Activated CD4-positive, alpha-beta T cell treated with anti-CD3 and anti-CD28 coated beads, Interleukin-2, amount 50 U/mL, for 48 hours (primary cell): Measurements from ENCODE around the gene C1orf74.

Experiments
- DNase-seq, 2 experiments: peaks; one replicate each; pipeline ENCODE4 v3.0.0-alpha.2; 2020

C1orf74 gene

GRCh38 chr1:209784265-209785169 is at the start of gene C1orf74:
C1orf74 (minus strand) TSS chr1:209784559; CDS start chr1:209783634, 925 bp downstream.
- DNase-seq = peak; percentile 99

DNA sequence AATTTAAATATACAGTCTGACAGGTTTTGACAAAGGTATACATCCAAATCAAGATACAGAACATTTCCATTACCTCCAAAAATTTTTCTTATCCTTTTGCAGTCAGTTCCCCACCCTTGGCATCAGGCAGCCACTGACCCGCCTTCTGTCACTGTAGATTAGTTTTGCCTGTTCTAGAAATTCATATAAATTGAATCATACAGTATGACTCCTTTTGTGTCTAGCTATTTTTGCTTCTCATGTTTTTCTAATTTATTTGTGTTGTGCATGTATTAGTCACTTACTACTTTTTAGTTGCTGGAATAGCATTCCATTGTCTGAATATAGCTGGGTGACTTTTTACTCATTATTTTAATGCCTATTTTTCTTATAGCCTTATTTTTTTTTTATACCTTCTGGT is 47.3 kb upstream of the C1orf74 start:
- DNase-seq = no peak

GRCh38 chr1:209830722-209831121 is 46.4 kb upstream of the C1orf74 start:
- DNase-seq = no peak

- no peak for DNase-seq
Observed at GRCh38 chr1:209829716-209830115, 45.4 kb upstream of the C1orf74 start.

DNA sequence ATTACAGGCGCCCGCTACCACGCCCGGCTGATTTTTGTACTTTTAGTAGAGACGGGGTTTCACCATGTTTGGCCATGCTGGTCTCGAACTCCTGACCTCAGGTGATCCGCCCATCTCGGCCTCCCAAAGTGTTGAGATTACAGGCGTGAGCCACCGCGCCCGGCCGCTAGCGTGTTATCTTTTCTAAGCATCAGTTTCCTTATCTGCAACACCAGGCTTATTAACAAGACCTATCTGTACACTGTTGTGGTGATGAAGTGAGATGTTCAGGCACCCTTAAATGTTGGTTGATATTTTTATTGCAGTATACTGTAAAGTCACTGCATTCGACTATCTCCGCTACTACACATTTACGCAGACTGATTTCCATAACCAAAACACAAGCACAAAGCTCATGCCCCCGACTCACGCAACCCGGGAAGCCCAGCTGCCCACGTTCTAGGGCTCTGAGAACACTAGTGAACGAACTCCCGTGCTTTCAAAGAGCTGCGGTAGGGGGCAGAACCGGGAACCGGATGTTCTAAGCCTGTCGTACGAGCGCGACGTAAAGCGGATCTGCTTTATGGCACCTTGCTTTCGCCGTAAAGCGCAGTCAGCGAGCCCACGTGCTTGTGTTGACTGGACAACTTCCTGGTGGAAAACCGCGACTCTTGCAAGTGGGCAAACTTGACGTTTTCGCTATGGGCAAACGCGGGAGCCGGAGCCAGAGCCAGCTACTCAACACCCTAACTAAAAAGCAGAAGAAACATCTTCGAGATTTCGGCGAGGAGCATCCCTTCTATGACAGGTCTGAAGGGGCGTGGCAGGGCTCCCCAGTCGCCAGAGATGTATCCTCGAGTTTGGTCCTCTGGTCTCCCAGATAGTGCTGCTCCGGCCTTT is 43.3 kb upstream of the C1orf74 start, which contains the start of gene UTP25:
TSS of gene UTP25 (plus strand) at position 589 of the 879 bp plus-strand sequence. CDS start at position 681, 92 bp downstream.
- DNase-seq = peak; percentile 93 to 95

GRCh38 chr1:209825591-209826434 is 41.5 kb upstream of the C1orf74 start:
- DNase-seq = no peak

- no peak for DNase-seq
Observed at GRCh38 chr1:209823143-209824041, 39.0 kb upstream of the C1orf74 start.

GRCh38 chr1:209822706-209823105 is 38.3 kb upstream of the C1orf74 start:
- DNase-seq = no peak

DNA sequence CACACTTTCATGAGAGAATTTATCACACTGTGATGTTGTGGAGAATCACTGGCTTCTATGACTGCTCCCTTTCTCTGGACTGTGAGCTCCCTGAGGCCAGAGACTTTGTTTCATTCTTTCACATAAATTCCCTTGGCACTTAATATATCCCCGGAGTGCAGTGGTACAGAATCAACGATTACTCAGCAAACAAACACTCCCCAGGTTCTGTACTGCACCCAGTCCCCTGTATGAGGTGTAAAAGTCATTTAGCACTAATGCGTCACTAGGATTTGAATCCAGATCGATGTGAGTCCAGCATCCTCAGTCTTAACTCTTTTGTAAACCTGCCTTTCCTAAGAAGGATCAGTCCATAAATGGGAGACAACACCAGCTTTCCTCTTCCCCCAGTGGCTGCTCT is 36.6 kb upstream of the C1orf74 start:
- no peak for DNase-seq

DNA sequence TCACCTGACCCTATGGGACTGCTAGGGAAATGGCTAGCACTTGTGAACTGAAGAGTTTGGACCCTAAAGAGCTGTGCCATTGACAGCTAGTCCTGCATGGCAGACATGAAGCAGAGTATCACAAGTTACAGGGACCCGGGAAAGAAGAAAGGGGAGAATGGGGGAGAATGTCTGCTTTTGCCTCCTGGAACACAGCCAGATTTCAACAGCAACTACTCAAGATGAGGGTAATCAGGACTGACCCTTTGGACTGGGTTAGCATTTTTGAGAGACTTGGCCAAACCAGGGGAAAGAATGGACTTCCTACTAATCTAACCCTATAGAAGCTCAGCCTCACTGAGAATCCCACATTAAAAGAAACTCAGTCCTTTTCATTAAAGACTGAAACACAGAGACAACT is 34.7 kb upstream of the C1orf74 start:
- no peak for DNase-seq

GRCh38 chr1:209817691-209818090 is 33.3 kb upstream of the C1orf74 start:
- no peak for DNase-seq

GRCh38 chr1:209816923-209817322 is 32.6 kb upstream of the C1orf74 start:
- no peak for DNase-seq

DNA sequence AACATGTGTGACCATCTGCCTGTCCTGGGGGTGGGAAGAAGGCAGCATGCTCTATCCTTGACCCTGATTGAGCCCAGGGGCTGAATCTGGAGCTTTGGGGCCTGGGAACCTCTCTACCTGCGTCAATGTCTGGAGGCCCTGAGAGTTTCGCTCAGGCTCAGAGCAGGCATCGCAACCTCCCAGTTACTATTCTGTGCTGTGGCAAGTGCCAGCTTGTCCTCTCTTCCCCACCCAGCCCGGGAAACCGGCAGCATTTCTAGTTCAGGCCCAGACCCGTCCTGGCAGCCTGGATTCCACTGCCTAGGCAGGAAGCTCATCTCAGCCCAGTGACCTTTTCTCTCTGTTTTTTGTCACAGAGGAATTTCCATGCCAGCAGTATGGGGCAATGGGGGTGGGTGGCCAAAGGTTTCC is 31.6 kb upstream of the C1orf74 start:
- no peak for DNase-seq

GRCh38 chr1:209815490-209815889 is 31.1 kb upstream of the C1orf74 start:
- no peak for DNase-seq

DNA sequence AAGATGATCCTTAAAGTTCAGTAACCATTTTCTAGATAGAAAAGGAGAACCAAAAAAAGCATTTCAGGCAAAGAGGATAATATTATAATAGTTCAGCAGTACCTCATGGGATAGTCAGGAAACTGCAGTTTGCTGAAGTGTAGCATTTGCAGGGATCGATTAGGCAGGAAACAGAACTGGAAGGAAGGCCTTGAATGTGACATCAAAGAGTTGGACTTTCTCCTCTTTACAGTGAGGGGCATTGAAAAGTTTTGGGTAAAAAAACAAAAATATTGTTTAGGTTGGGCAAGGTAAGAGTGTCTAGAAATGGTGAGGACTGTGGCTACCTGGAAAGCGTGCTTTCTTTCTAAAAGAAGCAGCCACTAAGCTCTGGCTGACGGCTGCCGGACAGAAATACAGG is 29.5 kb upstream of the C1orf74 start:
- no peak for DNase-seq

GRCh38 chr1:209810783-209811182 is 26.4 kb upstream of the C1orf74 start:
- no peak for DNase-seq

GRCh38 chr1:209809611-209810010 is 25.3 kb upstream of the C1orf74 start:
- DNase-seq = no peak

DNA sequence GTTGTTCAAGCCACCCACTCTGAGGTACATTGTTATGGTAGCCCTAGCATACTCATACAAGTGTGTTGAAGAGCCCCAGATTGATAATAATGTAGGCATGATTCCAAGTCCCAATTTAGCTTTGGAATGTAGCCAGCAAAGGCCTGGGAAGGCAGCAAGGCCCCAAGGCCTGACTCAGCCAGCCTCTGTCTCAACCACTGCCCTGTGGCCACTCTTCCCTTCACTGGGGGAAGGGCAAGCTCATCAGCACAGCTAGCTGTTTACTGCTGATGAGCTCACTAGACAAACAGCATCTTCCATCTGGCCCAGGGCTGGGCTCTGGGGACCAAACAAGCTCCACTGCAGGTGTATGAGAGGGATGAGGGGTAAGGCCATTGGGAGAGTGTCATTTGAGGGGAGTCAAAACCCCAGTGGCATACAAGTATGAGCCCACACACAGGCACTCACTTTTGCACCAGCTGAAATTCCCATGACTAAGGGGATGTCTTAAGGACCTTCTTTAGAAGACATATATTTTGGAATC is 23.8 kb upstream of the C1orf74 start:
- no peak for DNase-seq

DNA sequence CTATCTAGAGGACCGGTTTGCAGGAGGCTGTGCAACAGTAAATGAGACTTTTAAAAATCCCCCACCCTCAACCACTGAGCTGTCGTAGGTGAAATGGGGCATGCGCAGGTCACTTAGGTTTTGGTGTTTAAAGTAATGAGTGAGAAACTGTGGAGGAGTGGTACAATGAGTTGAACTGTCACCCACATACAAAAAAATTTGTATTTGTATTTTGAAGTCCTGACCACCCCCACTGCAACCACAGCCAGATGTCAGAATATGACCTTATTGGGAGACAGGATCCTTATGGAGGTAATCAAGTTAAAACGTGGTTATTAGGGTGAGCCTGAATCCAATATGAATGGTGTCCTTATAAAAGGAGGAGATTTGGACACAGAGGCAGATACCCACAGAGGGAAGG is 23.1 kb upstream of the C1orf74 start:
- DNase-seq = no peak

DNA sequence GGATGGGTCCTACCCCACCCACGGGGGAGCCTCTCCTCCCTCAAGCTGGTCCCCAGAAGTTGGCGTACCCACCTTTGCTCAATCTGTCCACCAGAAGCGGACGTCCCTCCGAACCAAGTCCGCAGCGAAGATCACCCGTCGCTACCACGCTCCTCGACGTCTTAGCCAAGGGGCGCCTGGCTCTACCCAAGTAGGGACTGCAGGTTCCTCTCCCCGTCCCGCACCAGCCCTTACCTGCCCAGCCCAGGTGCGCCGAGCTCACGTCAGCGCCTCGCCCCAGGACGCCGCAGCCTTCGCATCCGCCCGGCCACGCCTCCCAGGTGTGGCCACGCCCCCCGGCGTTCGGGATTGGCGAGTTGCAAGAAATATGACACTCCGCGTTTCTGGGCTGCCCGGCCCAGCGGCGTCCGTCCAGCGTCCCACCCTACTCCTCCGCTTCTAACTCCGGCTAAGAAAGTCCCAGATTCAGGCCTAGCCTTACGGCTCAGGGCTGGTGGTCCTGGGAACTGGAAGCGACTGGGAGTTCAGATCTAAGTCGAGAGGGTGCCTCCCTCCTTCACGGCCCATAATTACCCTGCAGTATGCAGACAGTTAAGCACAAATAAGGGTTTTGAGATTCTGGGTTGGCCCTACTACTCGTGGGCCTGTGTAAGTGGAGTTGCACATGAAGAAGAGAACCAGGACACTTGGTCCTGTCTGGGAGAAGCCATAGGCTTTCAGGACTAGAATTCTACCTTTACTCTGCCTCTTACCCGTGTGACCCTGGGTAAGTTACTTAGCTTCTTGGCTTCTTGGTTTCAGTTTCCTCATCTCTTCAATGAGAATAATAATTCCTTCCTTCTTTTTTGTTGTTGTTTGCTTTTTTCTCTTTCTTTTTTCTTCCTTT is 21.8 kb upstream of the C1orf74 start, which contains the start of gene IRF6:
TSS of gene IRF6 (minus strand) at position 268 of the 886 bp plus-strand sequence. CDS start 4,729 bp downstream, outside the sequence.
- peak; percentile 51 to 60 for DNase-seq
